Measurements from ENCODE around the gene LRBA. TPM values are rescaled to one million over a fixed set of nuclear protein-coding genes. Genes with fewer than 3 reads are reported as not detected.
A peak's percentile ranks its signal among the peaks of the same experiment; 100 is the strongest.

LRBA gene
- total and polyA plus RNA-seq, 4 donors, result 8.2 to 69.8 (median 32.8) TPM

DNA sequence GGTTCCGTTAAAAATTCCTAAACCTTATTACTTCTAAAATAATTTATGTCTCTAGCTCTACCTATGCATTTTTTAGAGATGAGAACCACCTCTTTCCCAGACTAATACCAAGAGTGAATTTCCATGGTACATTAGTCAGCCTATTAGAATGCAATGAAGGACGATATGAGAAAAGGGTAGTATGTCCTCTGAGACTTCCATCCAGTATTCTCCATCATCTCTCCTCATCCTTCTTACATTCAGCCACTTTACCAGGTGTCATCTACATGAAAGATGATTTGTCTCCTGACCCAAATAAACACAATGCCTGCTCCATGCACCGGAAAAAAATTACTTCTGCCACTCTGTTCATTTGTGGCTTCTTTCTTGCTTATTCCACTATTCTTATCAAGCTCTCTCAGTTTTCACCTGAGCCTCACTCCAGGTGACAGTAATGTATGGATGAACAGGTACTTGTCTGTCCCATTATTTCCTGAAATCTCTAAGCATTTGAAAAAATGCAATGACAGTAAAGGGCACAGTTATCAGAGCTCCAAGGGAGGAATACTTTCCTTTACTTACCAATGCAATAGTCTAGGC, 335.2 kb downstream of the LRBA start:
- TF ChIP-seq GABPA (IDR thresholded peaks at IDR 0.05 in 1 of 2, conservative IDR thresholded peaks at IDR 0.05 in 1 of 2) (no peak), TAF1 (conservative IDR thresholded peaks at IDR 0.05) (no peak), HNF4A (conservative IDR thresholded peaks at IDR 0.05) (no peak), HNF4G (IDR thresholded peaks at IDR 0.05) (no peak), FOXA2 (IDR thresholded peaks at IDR 0.05) (no peak), FOXA1 (IDR thresholded peaks at IDR 0.05) (no peak), EGR1 (IDR thresholded peaks at IDR 0.05; ENCODE audit: low read depth in 2 of 2) (no peak), JUND (IDR thresholded peaks at IDR 0.05) (no peak), NR2F2 (IDR thresholded peaks at IDR 0.05) (no peak), MAX (IDR thresholded peaks at IDR 0.05) (no peak), RAD21 (IDR thresholded peaks at IDR 0.05) (no peak), SP1 (IDR thresholded peaks at IDR 0.05) (no peak), YY1 (IDR thresholded peaks at IDR 0.05) (no peak), RXRA (IDR thresholded peaks at IDR 0.05) (no peak)
- TF ChIP-seq, protein P1, sequence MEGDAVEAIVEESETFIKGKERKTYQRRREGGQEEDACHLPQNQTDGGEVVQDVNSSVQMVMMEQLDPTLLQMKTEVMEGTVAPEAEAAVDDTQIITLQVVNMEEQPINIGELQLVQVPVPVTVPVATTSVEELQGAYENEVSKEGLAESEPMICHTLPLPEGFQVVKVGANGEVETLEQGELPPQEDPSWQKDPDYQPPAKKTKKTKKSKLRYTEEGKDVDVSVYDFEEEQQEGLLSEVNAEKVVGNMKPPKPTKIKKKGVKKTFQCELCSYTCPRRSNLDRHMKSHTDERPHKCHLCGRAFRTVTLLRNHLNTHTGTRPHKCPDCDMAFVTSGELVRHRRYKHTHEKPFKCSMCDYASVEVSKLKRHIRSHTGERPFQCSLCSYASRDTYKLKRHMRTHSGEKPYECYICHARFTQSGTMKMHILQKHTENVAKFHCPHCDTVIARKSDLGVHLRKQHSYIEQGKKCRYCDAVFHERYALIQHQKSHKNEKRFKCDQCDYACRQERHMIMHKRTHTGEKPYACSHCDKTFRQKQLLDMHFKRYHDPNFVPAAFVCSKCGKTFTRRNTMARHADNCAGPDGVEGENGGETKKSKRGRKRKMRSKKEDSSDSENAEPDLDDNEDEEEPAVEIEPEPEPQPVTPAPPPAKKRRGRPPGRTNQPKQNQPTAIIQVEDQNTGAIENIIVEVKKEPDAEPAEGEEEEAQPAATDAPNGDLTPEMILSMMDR (IDR thresholded peaks at IDR 0.05; ENCODE audit: low read depth, low read length, missing input control), result no peak
- TF ChIP-seq, protein P2, sequence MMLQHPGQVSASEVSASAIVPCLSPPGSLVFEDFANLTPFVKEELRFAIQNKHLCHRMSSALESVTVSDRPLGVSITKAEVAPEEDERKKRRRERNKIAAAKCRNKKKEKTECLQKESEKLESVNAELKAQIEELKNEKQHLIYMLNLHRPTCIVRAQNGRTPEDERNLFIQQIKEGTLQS (IDR thresholded peaks at IDR 0.05), result no peak
- TF ChIP-seq, protein P3, sequence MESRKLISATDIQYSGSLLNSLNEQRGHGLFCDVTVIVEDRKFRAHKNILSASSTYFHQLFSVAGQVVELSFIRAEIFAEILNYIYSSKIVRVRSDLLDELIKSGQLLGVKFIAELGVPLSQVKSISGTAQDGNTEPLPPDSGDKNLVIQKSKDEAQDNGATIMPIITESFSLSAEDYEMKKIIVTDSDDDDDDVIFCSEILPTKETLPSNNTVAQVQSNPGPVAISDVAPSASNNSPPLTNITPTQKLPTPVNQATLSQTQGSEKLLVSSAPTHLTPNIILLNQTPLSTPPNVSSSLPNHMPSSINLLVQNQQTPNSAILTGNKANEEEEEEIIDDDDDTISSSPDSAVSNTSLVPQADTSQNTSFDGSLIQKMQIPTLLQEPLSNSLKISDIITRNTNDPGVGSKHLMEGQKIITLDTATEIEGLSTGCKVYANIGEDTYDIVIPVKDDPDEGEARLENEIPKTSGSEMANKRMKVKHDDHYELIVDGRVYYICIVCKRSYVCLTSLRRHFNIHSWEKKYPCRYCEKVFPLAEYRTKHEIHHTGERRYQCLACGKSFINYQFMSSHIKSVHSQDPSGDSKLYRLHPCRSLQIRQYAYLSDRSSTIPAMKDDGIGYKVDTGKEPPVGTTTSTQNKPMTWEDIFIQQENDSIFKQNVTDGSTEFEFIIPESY (IDR thresholded peaks at IDR 0.05), result no peak
- H3K4me3 ChIP-seq (ENCODE audit: low read depth in 1 of 3, low read length in 3 of 3), result peak overlapping the region in 1 of 3 donors; percentile 51
- 58% methylated on average over 3 of the region's 3 CpGs for WGBS
- no peak overlapping the region for H3K9ac ChIP-seq (ENCODE audit: low read depth in 1 of 2, low read length in 2 of 2)
- peaks cover 2 to 21% (median 6%) of the 10 kb centered on the region in 4 donors for H3K4me1 ChIP-seq (ENCODE audit: control insufficient read depth in 4 of 4, insufficient read depth in 4 of 4, low read length in 3 of 4)
- no peaks in the 10 kb centered on the region for H3K9me3 ChIP-seq (ENCODE audit: control insufficient read depth in 4 of 4, low read length in 3 of 4)
- no peak overlapping the region for H3K27ac ChIP-seq (ENCODE audit: low read depth in 1 of 2, low read length in 2 of 2)
- no peaks in the 10 kb centered on the region for H3K36me3 ChIP-seq (ENCODE audit: control insufficient read depth in 4 of 4, insufficient read depth in 3 of 4, low read depth in 1 of 4, low read length in 3 of 4)
- H3K27me3 ChIP-seq (ENCODE audit: control insufficient read depth in 4 of 4, insufficient read depth in 4 of 4, low read length in 3 of 4), result no peaks in the 10 kb centered on the region
- DNase-seq (ENCODE audit: low spot score), result no peak

DNA sequence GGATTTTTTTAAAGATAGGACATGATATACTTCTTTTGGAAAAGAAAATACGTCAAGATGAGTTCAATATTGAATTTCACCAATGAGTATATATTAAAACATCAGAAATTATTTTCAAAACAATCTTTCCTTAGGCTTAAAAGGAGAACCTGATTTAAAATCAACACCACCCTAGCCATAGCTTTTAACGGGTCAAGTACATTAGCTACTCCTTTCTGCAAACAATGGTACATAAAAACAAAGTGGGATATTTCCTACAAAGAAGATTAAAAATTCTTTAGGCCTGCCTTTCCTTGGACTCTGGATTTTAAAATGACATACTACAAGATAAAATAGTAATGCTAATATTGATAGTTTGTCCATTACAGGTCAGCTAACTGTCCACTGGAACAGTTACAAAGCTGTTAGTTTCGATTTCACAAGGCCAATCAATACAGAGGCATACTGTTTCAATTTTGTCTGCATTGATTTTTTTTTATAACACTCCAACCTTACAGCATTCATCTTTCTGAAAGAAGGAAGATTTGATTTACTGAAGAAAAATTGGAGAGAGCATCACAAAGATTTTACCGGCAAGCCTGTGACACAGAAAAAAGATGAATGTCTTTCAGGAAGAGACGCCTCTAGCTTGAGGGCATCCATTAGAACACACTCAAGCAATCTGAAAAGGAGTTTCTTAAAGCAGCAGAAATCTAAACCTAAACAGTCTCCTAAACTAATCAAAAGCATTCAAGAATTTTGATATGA, 335.9 kb downstream of the LRBA start:
- Histone ChIP-seq H3K36me3 (ENCODE audit: control insufficient read depth in 4 of 4, insufficient read depth in 3 of 4, low read depth in 1 of 4, low read length in 3 of 4) (no peaks in the 10 kb centered on the region), H3K27ac (ENCODE audit: low read depth in 1 of 2, low read length in 2 of 2) (no peak overlapping the region), H3K4me3 (ENCODE audit: low read depth in 1 of 3, low read length in 3 of 3) (peak overlapping the region in 2 of 3 donors; percentile 44 to 51), H3K9ac (ENCODE audit: low read depth in 1 of 2, low read length in 2 of 2) (peak overlapping the region in 1 of 2 donors; percentile 6), H3K9me3 (ENCODE audit: control insufficient read depth in 4 of 4, low read length in 3 of 4) (no peaks in the 10 kb centered on the region), H3K4me1 (ENCODE audit: control insufficient read depth in 4 of 4, insufficient read depth in 4 of 4, low read length in 3 of 4) (peaks cover 4 to 21% (median 6%) of the 10 kb centered on the region in 4 donors), H3K27me3 (ENCODE audit: control insufficient read depth in 4 of 4, insufficient read depth in 4 of 4, low read length in 3 of 4) (no peaks in the 10 kb centered on the region)
- DNase-seq (ENCODE audit: low spot score), result no peak
- WGBS, result 40% methylated on average over 5 of the region's 5 CpGs
- TF ChIP-seq YY1 (IDR thresholded peaks at IDR 0.05) (peak; percentile 61), TAF1 (conservative IDR thresholded peaks at IDR 0.05) (no peak), RAD21 (IDR thresholded peaks at IDR 0.05) (peak in 1 of 2 donors; percentile 26), HNF4G (IDR thresholded peaks at IDR 0.05) (no peak), SP1 (IDR thresholded peaks at IDR 0.05) (peak; percentile 46), GABPA (IDR thresholded peaks at IDR 0.05 in 1 of 2, conservative IDR thresholded peaks at IDR 0.05 in 1 of 2) (no peak), RXRA (IDR thresholded peaks at IDR 0.05) (peak; percentile 34 to 37), EGR1 (IDR thresholded peaks at IDR 0.05; ENCODE audit: low read depth in 2 of 2) (no peak), NR2F2 (IDR thresholded peaks at IDR 0.05) (no peak), JUND (IDR thresholded peaks at IDR 0.05) (no peak), FOXA2 (IDR thresholded peaks at IDR 0.05) (no peak), HNF4A (conservative IDR thresholded peaks at IDR 0.05) (peak; percentile 61 to 67)
- TF ChIP-seq, protein P2 (IDR thresholded peaks at IDR 0.05), result no peak
- TF ChIP-seq, protein P4, sequence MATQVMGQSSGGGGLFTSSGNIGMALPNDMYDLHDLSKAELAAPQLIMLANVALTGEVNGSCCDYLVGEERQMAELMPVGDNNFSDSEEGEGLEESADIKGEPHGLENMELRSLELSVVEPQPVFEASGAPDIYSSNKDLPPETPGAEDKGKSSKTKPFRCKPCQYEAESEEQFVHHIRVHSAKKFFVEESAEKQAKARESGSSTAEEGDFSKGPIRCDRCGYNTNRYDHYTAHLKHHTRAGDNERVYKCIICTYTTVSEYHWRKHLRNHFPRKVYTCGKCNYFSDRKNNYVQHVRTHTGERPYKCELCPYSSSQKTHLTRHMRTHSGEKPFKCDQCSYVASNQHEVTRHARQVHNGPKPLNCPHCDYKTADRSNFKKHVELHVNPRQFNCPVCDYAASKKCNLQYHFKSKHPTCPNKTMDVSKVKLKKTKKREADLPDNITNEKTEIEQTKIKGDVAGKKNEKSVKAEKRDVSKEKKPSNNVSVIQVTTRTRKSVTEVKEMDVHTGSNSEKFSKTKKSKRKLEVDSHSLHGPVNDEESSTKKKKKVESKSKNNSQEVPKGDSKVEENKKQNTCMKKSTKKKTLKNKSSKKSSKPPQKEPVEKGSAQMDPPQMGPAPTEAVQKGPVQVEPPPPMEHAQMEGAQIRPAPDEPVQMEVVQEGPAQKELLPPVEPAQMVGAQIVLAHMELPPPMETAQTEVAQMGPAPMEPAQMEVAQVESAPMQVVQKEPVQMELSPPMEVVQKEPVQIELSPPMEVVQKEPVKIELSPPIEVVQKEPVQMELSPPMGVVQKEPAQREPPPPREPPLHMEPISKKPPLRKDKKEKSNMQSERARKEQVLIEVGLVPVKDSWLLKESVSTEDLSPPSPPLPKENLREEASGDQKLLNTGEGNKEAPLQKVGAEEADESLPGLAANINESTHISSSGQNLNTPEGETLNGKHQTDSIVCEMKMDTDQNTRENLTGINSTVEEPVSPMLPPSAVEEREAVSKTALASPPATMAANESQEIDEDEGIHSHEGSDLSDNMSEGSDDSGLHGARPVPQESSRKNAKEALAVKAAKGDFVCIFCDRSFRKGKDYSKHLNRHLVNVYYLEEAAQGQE (IDR thresholded peaks at IDR 0.05), result no peak
- TF ChIP-seq, protein P3 (IDR thresholded peaks at IDR 0.05), result no peak

All from liver (tissue), 9 donors.